GM19035 (cell line): ENCODE data around the gene RORC.
A peak's percentile ranks its signal among the peaks of the same experiment; 100 is the strongest.
"Not testable (repeated sequence)": the region's sequence is repeated elsewhere in the genome, so short reads cannot be mapped to it uniquely, and the experiment has no call there.

Experiments
- ATAC-seq: cut with Tn5 transposase; IDR thresholded peaks from one replicate; pipeline ENCODE4 v1.9.1; 2021; ENCODE audit not compliant: unreplicated experiment

Gene RORC

DNA sequence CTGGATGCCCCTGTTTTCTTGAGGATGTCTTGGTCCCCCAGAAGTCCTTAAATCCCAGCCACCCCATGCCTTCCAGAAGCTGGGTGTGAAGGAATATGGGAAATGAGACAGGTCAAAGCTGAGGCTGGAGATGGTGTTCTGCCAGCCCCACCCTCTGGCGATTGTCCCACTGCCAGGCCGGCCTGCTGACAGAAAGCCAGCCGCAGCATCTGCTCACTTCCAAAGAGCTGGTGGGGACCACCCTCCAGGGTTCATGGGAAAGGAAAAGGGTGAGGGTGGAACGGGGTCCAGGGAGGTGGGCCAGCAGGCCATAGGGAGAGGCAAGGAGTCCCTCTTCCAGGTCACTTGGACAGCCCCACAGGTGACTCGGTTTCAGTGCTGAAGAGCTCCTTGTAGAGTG lies 24.5 kb downstream of the RORC start:
- no peak for ATAC-seq

DNA sequence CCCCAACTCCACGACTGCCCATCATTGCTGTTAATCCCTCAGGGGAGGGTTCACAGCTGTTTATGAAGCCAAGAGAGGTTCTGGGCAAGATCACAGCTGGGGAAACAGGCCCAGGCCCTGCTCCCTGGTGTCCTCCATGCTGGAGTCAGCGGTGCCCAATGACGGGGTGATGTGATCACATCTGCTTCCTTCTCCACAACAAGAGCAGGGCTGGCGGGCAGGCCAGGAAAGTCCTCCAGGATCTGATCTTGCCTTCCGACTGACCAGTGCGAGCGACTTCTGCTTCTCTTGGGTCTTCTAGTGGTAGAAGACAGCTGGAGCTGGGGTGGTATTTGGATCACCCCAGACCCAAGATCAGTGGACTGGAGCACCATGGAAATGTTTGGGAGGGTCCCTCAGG lies 25.4 kb downstream of the RORC start:
- no peak for ATAC-seq

DNA sequence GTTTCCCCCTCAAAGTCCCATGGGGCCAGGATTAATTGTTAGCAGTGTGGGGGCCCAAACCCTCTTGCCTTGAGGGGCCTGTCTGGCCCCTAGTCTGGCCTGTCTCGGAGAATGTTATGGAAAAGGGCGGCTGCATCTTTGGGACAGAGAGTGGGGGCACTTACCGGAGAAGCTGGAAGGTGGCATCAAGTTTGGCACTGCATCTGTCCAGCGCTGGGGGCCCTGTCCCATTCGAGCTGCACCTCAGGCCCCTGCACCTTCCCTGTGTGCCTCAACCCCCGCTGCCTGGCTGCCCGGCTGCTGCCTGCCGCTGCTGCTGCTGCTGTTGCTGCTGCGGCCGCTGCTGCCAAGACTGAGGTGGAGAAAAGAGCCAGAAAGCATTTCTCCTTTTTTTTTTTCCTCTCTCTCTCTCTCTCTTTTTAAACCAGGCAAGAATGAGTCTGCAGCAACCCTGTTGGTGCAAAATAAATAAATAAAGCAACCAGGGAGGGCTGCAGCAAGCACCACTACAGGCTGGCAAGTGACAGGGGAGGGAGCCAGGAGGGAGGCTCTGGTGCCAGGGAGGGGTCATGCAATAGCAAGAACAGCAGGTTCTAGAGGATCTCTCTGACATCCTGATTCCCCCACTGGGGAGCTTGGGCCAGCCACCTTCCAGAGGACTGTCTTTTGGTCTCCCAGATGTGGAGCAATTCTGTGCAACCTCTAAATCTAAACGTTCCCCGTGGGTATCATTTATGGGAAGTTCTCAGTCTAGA lies 26.4 kb downstream of the RORC start, which contains the start of gene LINGO4:
Gene LINGO4 (minus strand): TSS at position 354 of the 755 bp plus-strand sequence. CDS start 2,715 bp downstream, outside the sequence.
- ATAC-seq, result no peak

DNA sequence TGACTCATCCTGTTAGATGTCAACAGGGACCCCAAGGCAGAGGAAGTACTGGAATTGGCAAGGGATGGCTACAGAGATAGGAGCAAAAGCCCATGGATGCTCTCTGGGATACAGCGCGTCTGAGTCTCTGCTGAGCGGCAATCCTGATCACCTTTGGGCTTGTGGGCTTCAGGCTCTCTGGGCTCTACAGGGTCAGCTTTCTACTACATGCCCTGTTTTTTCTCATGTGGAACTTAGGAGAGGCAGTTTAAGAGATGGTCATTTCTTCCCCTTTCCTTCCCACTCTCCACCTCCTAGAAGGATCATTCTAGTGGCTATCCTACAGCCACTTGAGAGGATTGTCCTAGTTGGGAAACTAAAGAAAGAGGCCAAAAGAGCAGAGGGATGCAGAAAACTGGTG lies 27.7 kb downstream of the RORC start:
- no peak for ATAC-seq

DNA sequence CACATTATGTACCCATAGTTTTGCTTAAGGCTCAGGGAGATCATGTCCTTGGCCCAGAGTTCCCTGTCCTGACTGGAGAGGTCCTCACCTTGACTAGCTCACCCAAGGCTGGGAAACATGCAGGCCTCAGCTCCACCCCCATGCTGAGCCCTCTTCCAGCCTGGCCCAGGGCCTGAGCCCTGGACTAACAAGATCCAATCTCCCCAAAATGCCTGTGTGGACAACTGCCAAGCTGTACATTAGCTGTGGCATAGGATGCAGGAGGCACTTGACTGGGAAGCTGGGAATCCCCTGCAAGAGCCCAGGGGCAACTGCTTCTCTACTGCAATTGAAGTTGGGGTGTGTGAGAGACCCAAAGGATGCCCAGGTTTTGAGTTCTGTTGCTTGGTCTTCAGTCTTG lies 28.4 kb downstream of the RORC start:
- no peak for ATAC-seq

DNA sequence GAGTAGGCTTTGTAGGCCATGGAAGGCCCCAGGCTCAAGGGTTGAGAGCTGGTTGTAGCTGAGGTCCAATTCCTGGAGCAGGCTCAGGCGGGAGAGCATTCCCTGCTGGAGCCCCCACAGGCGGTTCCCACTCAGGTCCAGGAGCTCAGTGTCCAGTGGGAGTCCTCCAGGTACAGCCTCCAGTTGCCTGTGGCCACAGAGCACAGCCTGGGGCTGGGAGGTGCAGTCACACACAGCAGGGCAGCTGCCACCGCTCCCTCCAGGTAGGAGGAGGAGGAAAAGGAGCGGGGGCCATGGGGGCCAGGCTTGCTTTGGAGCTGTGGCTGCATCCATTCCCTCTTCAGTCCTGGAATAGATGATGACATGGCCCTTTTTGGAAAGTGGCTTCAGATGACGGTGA lies 29.2 kb downstream of the RORC start:
- no peak for ATAC-seq

DNA sequence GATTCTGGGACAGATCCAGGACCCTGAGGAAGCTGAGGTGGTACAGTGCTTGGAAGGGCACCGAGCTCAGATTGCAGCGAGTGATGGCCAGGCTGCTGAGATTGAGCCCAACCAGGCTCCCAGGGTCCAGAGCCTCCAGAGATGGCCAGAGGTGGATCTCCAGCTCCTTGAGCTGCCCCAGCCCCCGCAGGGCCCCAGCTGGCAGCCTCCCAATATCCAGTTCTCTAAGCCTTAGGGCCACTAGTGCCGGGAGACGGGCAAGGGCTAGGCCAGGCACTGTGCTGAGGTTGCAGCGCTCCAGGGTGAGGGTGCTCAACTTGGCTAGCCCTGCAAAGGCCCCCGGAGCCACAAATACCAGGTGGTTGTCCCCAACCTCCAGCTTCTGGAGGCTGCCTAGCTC lies 29.8 kb downstream of the RORC start:
- no peak for ATAC-seq

DNA sequence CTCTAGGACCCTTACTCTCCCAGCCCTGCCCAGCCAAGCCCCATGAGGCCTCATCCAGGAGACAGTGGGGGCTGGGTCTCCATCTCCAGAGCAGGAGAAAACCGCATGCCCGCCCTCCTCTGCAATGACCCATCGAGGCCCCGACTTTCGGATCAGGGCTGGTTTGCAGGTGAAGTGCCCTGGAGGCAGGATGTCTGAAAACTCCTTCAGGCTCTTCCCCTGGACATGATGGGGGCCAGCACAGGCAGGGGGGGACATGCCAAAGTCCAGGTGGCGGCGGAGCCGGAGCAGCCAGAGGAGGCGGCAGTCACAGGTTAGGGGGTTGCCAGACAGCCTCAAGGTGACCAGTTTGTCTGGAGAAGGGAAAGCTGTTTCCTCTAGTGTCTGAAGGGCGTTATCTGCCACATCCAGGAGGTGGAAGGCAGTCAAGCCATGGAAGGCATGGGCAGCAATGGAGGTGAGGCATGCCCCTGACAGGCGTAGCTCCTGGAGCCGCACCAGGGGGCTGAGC lies 30.2 kb downstream of the RORC start:
- no peak for ATAC-seq

DNA sequence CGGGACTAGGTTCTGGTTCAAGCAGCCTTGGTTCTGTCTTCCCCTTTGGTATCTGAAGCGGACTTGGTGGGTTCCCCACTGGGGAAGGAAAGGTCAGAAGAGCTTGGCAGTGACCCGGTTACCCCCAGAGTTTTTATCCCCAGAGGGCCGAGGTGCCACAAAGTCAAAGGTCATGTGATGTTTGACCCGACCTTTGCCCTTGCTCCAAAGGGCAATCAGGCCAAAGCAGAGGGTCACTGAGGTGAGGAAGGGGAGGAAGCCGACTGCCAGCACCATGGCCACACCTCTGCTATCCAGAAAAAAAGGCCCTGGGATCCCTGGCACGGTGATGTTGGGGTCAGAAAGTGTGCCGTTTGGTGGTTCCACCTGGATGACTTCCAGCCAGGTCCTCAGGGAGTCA lies 30.8 kb downstream of the RORC start:
- ATAC-seq, result no peak

DNA sequence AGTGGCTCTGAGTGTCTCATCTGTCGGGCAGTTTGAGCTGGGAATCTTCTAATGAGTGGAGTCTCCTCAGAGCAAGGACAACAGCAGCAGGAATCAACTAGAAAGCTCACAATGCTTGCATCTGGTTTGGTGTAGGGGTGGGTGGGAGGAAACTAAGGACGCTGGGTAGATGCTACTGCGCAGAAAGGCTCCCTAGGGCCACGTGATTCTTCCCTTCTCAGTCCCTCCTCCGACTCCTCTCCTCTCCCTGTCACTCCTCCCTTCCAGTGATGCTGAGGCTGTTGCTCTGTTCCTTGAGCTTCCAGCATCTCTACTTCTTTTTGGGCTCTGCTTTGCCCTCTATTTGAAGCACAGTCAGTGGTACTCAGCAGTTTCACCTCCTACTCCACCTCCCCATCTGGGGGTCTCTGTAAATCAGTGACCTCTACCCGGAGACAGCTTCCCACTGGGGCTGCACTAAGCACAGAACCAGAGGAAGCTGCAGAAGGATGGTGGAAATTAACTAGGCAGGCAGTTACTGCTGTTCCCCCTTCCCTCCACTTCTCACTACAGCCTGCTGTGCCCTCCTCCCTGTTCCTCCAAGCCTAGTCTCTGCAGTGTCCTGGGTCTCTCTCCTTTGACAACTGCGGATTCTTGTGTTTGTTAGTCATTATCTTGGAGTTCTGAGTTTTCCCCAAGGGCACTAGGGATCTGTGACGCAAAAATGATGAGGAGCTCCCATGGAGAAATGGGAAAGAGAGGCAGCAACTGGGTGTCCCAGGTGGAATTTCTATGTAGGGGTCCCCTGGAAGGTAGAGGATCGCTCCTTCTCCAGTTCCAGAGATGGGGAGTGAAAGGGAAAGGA lies 32.2 kb downstream of the RORC start:
- ATAC-seq, result no peak

DNA sequence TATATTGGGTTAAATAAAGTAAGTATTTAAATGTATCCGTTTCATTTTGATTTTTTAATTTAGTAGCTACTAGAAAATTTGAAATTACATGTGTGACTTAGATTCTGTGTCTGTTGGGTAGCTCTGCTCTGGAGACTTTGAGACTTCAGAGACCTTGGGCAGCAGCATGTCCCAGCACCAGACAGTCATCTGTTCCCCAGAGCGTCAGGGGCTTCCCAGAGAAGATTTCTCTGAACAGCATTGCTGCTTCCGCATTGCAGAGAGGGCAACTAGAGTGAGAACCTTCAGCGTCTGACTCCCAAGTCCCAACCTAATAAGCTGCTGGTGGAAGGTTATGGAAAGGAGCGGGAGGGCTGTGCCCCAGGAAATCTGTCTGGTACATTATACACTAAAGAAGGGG lies 33.0 kb downstream of the RORC start:
- no peak for ATAC-seq

DNA sequence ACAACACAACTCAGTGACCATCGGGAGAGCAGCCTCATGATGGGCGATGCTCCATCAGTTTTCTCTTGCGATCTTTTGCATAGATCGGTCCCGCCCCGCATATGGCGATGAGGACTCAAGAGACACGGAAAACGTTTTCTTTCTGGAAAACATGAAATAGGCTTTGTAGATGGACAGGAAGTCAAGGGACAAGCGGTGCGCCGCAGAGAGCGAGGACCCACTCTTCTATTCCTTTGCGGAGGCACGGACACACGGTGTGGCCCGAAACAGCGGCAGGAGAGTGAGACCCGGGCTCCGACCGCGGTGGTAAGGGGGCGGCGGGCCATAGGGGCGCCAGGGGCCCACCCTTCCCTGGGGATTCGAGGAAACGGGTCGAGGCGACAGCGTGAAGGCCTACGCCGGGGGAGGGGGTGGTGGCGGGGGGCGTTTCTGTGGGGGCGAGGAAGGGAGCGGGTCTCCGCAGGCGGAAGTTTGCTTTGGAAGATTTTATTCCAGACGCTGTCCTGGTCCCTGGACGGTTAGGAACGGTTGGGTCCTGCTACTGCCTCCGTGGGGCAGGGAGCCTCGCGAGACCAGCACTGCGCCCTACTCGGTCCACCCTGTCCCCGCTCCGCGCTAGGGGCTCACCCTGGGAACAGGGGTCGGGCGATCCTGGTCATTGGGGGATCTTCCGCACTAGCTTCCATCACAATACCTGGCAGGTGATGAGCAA lies 40.5 kb downstream of the RORC start:
- ATAC-seq, result peak; percentile 4

DNA sequence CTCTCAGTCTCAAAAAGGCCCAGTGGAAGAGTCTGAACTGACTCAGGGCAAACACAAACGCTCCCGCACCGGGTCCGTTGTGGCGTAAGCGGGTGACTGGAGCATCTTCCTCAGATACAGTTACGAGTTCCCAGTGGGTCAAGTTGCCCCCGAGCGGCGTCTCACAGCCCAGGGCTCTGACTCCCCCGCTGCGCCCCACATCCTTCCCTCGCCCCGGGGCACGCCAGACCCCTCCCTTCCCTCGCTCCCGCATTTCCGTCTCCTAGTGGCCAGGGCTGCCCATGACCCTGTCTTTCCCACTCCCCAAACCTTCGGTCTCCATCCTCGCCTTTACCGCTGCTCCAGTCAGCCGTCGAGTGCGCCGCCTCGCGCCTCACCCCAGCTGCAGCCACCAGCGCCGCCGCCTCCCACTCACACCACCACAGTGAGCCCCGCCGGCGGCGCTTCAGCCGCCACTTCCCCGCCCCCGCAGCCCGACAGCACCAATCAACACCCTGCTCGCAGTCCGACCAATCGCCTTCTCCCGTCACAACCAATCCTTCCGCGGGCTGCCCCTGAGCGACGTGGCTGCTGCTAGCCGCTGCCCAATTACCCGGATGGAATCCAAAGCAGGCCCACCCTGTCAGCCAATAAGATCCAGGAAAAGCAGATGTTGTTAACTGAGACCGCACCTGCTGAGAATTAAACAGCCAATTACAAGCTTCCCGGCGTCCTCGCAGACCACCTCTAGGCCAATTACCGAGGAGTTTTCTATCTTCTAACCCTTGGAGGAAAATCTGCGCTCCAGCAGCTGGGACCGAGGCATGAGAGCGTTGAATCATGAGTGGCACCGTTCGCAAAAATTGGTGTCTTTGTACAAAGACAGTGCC lies 41.3 kb downstream of the RORC start, which contains the start of gene TDRKH:
Gene TDRKH (minus strand): TSS at position 430 of the 869 bp plus-strand sequence. CDS start 7,478 bp downstream, outside the sequence.
- ATAC-seq, result peak; percentile 94

DNA sequence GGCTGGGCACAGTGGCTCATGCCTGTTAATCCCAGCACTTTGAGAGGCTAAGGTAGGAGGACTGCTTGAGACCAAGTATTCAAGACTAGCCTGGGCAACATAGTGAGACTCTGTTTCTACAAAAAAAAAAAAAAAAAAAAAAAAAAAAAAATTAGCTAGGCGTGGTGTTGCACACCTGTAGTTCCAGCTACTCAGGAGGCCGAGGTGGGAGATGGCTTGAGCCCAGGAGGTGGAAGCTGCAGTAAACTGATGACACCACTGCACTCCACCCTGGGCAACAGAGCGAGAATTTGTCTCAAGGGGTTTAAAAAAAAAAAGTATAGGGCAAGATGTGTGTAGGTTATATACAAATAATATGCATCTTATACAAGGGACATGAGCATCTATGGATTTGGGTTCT lies 43.9 kb downstream of the RORC start:
- ATAC-seq, result no peak

DNA sequence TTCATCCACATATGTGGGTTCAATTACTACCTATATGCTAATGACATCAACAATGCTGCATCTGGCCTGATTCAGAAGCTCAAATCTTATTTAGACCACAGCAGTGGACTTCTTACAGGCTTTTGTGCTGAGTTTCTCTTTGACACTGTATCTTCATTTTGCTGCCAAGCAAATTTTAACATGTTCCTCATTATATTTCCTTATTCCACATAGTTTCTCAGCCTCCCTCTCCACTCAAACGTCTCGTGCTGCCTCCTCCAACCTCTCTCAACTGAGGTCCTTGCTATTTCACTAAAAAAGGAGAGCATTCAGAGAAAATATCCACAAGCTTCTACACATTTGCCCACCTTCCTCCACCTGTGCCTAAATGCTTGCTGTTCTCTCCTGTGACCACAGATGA lies 47.8 kb downstream of the RORC start:
- ATAC-seq, result no peak

DNA sequence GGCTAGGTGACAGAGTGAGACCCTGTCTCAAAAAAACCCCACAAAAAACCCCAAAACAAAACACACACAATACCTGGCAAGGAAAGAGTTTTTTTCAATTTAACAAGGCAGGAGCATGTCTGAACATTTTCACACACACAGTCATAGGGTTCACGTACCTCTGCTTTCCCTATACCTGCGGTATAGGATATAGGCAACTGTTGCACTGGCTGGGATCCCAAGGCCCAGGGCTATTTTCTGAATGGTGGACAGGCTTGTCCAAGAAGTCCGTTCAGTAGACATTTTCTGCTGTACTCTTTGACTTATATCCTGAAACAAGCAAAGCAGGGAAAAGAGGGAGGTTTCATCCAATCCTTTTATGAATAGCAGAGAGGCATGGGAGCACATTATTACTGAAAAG lies 48.9 kb downstream of the RORC start:
- no peak for ATAC-seq

DNA sequence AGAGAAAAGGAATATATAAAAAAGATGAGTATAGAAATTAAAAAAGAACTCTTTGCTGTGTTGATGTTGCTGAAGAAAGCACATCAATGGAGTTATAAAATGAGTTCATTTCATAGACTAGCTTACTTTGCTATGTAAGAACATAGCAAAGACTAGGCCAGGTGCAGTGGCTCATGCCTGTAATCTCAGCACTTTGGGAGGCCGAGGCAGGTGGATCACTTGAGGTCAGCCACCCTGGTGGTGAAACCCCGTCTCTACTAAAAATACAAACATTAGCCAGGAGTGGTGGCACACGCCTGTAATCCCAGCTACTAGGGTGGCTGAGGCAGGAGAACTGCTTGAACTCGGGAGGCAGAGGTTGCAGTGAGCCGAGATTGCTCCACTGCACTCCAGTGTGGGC lies 49.6 kb downstream of the RORC start:
- not testable (repeated sequence) for ATAC-seq

DNA sequence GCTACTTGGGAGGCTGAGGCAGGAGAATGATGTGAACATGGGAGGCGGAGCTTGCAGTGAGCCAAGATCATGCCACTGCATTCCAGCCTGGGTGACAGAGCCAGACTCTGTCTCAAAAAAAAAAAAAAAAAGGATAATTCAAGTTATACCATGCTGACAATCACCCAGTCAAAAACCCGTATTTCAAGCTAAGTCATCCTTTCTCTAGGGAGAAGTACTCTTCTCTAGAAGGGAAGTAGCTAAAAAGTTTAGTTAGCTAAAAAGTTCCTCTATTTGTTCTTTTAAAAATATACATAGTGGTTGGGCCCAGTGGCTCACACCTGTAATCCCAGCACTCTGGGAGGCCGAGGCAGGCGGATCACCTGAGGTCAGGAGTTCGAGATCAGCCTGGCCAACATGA lies 50.9 kb downstream of the RORC start:
- not testable (repeated sequence) for ATAC-seq

DNA sequence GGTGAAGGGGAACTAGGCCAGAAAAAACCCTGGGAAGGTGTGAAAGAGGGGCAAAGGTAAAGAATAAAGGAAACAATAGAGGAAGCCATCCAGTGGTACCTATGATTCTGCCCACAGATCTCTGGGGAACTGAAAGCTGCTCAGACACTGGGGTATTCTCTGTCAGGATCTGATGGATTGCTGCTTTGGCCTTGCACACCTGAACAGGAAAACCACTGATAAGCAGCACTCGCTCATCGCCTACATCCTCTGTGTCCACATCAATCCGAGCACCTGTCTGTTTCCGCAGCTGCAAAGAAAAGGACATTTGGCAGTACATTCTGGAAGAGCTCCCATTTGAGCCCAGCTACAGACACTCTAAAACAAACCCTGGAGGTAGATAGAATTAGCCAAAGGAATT lies 51.8 kb downstream of the RORC start:
- ATAC-seq, result no peak

DNA sequence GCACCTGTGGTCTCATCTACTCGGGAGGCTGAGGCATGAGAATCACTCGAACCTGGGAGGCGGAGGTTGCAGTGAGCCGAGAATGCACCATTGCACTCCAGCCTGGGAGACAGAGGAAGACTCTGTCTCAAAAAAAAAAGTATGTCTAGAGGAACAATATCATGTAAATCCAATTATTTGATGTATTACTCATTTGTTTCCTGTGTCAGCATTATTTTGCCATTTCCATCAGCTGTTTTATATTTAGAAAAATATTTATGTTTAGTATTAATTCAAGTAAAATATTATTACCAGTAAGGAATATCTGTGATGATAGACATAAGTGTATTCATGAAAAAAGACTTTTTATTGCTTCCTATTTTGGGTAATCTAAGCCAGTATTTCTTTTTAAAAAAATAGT lies 54.3 kb downstream of the RORC start:
- no peak for ATAC-seq
